SK-N-SH (cell line): ENCODE data around the gene NAPEPLD.
"Not testable (repeated sequence)": the region's sequence is repeated elsewhere in the genome, so short reads cannot be mapped to it uniquely, and the experiment has no call there.

Experiments
- ELF1 ChIP-seq: IDR thresholded peaks from 2 replicates; pipeline ENCODE4 v1.4.0; 2012
- GATA2 ChIP-seq: sonication (generic); formaldehyde crosslinking; IDR thresholded peaks from 2 replicates; pipeline ENCODE4 v1.5.0; 2020; ENCODE audit warnings: mild to moderate bottlenecking, missing genetic modification reagents
- JUND ChIP-seq: IDR thresholded peaks from 2 replicates; pipeline ENCODE4 v1.4.0; 2012
- POLR2AphosphoS5 ChIP-seq: IDR thresholded peaks from 2 replicates; pipeline ENCODE4 v1.6.1; 2012; ENCODE audit warnings: low read depth, low read length
- RCOR1 ChIP-seq: fragments of 150-350 bp; IDR thresholded peaks from 2 replicates; pipeline ENCODE4 v1.6.1; 2017; ENCODE audit warnings: antibody characterized with exemption, low read length
- TF ChIP-seq, protein P1 (sequence below): fragments of 200-600 bp; sonication (generic); IDR thresholded peaks from 2 replicates; pipeline ENCODE4 v1.6.1; 2017; ENCODE audit warnings: antibody characterized with exemption, mild to moderate bottlenecking, moderate library complexity

DNA sequence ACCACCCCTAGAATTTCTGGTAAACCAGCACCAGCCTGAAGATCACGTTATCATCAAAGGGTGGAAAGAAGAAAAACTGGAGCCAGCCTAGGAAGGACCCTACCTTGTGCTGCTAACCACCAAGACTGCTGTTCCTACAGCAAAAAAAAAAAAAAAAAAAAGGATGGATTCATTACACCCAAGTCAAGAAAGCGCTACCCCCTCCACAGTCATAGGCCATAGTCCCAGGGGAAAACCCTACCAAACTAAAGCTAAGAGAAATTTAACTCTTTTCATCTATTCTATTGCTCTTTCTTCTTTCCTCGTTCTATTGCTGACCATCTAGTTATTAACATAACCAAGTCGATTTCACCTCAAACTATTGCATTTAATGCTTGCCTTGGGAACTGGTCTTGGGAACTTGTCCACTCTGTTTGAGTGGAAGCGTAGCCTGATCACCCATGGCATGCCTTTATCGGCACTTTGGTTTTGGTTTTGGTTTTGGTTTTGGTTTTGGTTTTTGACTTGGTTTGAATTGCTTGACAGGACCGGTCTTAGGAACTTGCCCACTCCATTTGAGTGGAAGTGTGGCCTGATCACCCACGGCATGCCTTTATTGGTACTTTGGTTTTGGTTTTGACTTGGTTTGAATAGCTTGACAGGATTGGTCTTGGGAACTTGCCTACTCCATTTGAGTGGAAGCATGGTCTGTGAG is 6.6 kb upstream of the NAPEPLD start:
- TF ChIP-seq POLR2AphosphoS5; RCOR1; GATA2 (CRISPR knock-in tag); JUND; ELF1: not testable (repeated sequence)
- TF ChIP-seq, protein P1, sequence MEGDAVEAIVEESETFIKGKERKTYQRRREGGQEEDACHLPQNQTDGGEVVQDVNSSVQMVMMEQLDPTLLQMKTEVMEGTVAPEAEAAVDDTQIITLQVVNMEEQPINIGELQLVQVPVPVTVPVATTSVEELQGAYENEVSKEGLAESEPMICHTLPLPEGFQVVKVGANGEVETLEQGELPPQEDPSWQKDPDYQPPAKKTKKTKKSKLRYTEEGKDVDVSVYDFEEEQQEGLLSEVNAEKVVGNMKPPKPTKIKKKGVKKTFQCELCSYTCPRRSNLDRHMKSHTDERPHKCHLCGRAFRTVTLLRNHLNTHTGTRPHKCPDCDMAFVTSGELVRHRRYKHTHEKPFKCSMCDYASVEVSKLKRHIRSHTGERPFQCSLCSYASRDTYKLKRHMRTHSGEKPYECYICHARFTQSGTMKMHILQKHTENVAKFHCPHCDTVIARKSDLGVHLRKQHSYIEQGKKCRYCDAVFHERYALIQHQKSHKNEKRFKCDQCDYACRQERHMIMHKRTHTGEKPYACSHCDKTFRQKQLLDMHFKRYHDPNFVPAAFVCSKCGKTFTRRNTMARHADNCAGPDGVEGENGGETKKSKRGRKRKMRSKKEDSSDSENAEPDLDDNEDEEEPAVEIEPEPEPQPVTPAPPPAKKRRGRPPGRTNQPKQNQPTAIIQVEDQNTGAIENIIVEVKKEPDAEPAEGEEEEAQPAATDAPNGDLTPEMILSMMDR: not testable (repeated sequence)
